ENCODE measurements around the gene SLC16A10.

DNA sequence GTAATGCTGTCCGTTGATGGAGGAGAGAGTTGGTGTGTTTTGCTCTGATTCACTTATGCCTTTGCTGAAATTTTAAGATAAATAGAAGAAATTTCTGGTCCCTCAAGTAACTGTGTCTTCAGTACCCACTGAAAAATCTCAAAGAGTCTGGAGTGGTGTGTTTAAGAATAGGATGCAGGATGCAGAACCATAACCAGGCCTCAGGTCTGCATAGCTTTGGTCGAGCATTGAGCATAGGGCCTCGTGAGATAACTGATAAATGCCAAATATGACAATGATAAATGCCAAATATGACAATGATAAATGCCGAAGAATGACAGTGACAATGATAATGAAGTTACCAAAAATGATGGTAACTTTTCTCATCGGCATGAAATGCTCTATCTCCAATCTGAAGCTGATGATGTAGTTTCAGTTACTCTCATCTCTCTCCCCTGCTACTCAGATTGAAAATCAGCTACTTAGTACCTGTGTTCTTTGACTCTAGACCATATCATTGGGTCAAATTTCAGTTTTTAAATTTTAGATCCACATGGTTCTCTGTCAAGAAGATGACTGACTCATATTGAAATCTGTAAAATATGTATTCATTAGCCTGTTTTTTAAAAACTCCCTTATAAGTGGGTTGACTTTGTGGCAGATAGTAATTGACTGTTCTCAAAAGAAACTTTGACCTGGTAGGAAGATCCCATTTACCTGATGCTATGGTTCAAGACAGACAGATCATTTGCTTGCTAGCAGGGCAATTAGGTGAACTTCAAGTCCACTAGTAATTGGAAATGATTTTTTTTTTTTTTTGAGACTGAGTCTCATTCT is 96.6 kb downstream of the SLC16A10 start:
- TF ChIP-seq, protein P1, sequence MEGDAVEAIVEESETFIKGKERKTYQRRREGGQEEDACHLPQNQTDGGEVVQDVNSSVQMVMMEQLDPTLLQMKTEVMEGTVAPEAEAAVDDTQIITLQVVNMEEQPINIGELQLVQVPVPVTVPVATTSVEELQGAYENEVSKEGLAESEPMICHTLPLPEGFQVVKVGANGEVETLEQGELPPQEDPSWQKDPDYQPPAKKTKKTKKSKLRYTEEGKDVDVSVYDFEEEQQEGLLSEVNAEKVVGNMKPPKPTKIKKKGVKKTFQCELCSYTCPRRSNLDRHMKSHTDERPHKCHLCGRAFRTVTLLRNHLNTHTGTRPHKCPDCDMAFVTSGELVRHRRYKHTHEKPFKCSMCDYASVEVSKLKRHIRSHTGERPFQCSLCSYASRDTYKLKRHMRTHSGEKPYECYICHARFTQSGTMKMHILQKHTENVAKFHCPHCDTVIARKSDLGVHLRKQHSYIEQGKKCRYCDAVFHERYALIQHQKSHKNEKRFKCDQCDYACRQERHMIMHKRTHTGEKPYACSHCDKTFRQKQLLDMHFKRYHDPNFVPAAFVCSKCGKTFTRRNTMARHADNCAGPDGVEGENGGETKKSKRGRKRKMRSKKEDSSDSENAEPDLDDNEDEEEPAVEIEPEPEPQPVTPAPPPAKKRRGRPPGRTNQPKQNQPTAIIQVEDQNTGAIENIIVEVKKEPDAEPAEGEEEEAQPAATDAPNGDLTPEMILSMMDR (IDR thresholded peaks at IDR 0.05), result no peak
- TF ChIP-seq EZH2 (IDR thresholded peaks at IDR 0.05) (no peak), EZH2phosphoT487 (IDR thresholded peaks at IDR 0.05) (no peak)
